Stimulated activated CD8-positive, alpha-beta memory T cell treated with anti-CD3 and anti-CD28 coated beads, Interleukin-15, amount 100 ng/mL, for 4 hours (primary cell): ENCODE data around the gene MAP3K15.
"Not testable (repeated sequence)": the region's sequence is repeated elsewhere in the genome, so short reads cannot be mapped to it uniquely, and the experiment has no call there.

Experiments used
- DNase-seq, 2 donors: peaks; one replicate each; pipeline ENCODE4 v3.0.0-alpha.2; 2020; ENCODE audit warnings: low read depth in 2 of 2

MAP3K15 gene

GRCh38 chrX:19532709-19533108 is 17.4 kb upstream of the MAP3K15 start:
- DNase-seq: no peak

GRCh38 chrX:19517965-19518364 is 2.7 kb upstream of the MAP3K15 start:
- DNase-seq: no peak

GRCh38 chrX:19515615-19516105 is 352 bp upstream of the MAP3K15 start:
- no peak for DNase-seq

- no peak for DNase-seq
Observed at GRCh38 chrX:19513383-19513782, 1.9 kb downstream of the MAP3K15 start.

GRCh38 chrX:19512961-19513360 is 2.3 kb downstream of the MAP3K15 start:
- DNase-seq: no peak

- DNase-seq: no peak
Observed at GRCh38 chrX:19512359-19512758, 2.9 kb downstream of the MAP3K15 start.

GRCh38 chrX:19511796-19512195 is 3.5 kb downstream of the MAP3K15 start:
- DNase-seq: not testable (repeated sequence)

- no peak for DNase-seq
Observed at GRCh38 chrX:19496711-19497110, 18.6 kb downstream of the MAP3K15 start.

- DNase-seq: no peak
Observed at GRCh38 chrX:19487520-19488200, 27.6 kb downstream of the MAP3K15 start.

GRCh38 chrX:19479458-19479857 is 35.9 kb downstream of the MAP3K15 start:
- no peak for DNase-seq

- DNase-seq: not testable (repeated sequence)
Observed at GRCh38 chrX:19468383-19468782, 46.9 kb downstream of the MAP3K15 start.

- DNase-seq: no peak
Observed at GRCh38 chrX:19462879-19463278, 52.4 kb downstream of the MAP3K15 start.

- no peak for DNase-seq
Observed at GRCh38 chrX:19462231-19462630, 53.1 kb downstream of the MAP3K15 start.

- DNase-seq: no peak
Observed at GRCh38 chrX:19457662-19458061, 57.6 kb downstream of the MAP3K15 start.

- DNase-seq: no peak
Observed at GRCh38 chrX:19448077-19448476, 67.2 kb downstream of the MAP3K15 start.

GRCh38 chrX:19446397-19446796 is 68.9 kb downstream of the MAP3K15 start:
- no peak for DNase-seq

GRCh38 chrX:19445772-19446171 is 69.5 kb downstream of the MAP3K15 start:
- DNase-seq: not testable (repeated sequence)

- no peak for DNase-seq
Observed at GRCh38 chrX:19443869-19444526, 71.3 kb downstream of the MAP3K15 start.

GRCh38 chrX:19440713-19441112 is 74.6 kb downstream of the MAP3K15 start:
- no peak for DNase-seq

- DNase-seq: not testable (repeated sequence)
Observed at GRCh38 chrX:19422661-19423060, 92.6 kb downstream of the MAP3K15 start.

GRCh38 chrX:19410259-19410658 is 105.0 kb downstream of the MAP3K15 start:
- no peak for DNase-seq

GRCh38 chrX:19403696-19404095 is 111.6 kb downstream of the MAP3K15 start:
- no peak for DNase-seq

- no peak for DNase-seq
Observed at GRCh38 chrX:19392703-19393102, 122.6 kb downstream of the MAP3K15 start.
